IPS DF 4.7 (cell line): ENCODE results near the gene DUOX2.
"Not testable (repeated sequence)": the region's sequence is repeated elsewhere in the genome, so short reads cannot be mapped to it uniquely, and the experiment has no call there.

Source experiments
- DNase-seq: peaks from one replicate; pipeline ENCODE4 v3.0.0-alpha.2; 2013; ENCODE audit warnings: low spot score; ENCODE audit errors: extremely low read depth

DUOX2 gene

GRCh38 chr15:45075440-45076320 is 38.3 kb downstream of the DUOX2 start:
- DNase-seq, result not testable (repeated sequence)

DNA sequence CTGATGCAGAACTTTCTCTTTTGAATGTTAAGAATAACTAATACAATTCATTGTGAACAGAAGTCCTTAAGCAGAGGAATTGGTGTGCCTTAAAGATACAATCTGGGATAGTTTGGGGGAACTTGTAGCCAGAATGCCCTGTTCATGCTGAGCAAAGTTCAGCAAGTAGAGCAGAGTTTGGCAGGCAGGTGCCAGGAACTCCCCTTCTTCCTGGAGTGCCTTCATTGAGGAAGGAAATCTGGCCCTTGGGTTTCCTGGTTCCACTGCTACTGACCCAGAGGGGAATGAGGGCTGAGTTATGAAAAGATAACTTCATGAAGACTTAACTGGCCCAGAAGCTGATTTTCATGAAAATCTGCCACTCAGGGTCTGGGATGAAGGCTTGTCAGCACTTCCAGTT is 40.4 kb downstream of the DUOX2 start:
- not testable (repeated sequence) for DNase-seq

GRCh38 chr15:45069942-45070360 is 44.0 kb downstream of the DUOX2 start:
- not testable (repeated sequence) for DNase-seq

GRCh38 chr15:45064386-45064785 is 49.6 kb downstream of the DUOX2 start:
- no peak for DNase-seq

DNA sequence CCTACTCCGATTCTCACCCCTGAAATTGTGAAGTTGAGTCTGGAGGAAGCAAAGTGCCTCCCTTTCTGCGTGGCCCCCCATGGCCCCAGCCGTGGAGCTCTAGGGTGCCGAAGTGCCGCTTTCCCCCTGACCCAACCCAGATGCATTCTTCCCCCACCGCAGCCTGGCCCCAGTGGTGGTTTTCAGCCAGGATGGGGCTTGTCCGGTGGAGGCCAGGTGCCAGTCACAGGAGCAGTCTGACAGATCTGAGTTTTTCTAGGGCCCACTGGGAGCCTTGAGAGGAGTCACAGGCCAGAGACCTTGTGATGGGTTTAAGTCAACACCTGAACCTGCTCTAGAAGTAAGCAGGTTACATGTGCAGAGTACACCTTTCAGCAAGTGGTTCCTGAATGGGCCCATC is 51.7 kb downstream of the DUOX2 start:
- not testable (repeated sequence) for DNase-seq

GRCh38 chr15:45058690-45059675 is 55.0 kb downstream of the DUOX2 start:
- DNase-seq, result not testable (repeated sequence)

DNA sequence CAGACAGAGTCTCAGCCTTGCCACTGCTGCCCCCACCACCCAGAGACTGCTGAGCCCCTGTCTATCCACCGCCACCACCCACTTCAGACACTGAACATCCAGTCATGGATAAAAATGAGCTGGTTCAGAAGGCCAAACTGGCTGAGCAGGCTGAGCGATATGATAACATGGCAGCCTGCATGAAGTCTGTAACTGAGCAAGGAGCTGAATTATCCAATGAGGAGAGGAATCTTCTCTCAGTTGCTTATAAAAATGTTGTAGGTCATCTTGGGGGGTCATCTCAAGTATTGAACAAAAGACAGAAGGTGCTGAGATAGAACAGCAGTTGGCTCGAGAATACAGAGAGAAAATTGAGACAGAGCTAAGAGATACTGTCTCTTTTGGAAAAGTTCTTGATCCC is 61.3 kb downstream of the DUOX2 start:
- not testable (repeated sequence) for DNase-seq

DNA sequence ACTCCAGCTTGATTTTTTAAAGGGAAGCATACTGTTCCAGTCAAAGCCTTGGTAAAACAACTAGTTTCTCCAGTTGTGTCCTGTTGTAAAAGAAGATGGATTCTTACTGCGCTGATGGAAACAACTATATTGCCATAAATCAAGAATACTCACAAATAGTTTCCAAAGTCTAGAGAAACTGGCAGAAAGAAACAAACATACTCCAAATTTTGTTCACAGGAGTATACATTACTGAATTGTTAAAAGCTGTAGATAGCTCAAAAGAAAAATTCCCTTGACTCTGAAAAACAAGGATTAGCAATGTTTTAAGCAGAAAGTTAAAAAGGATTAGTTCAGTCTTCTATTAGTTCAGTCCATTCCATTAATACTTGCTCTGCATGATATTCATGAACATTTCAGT is 63.4 kb downstream of the DUOX2 start:
- DNase-seq, result no peak

GRCh38 chr15:45048794-45049631 is 65.0 kb downstream of the DUOX2 start:
- DNase-seq, result no peak

- DNase-seq, result not testable (repeated sequence)
Measured at GRCh38 chr15:45048449-45048793, 65.6 kb downstream of the DUOX2 start.

- not testable (repeated sequence) for DNase-seq
Measured at GRCh38 chr15:45044270-45044669, 69.7 kb downstream of the DUOX2 start.

DNA sequence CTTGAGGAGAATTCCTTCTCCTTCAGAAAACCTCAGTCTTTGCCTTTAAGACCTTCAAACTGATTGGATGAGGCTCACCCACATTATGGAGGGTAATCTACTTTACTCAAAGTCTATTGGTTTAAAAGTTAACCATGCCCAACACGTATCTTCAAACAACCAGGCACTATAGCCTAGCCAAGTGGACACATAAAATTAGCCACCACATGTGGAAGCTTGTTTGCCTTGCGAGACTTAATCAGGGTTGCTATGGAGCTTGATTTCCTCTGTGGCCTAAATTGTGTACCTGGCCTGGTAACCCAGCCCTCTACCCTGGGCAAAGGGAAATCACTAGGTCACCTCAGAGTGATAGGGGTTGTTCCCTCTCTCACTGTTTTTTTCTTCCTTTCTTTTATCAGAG is 71.1 kb downstream of the DUOX2 start:
- not testable (repeated sequence) for DNase-seq
